K562 (cell line): ENCODE results near the gene ARL8A. TPM values are rescaled to one million over a fixed set of nuclear protein-coding genes. Genes with fewer than 3 reads are reported as not detected.

Source experiments
- ATAC-seq: fragments of 200-7000 bp; cut with Tn5 transposase; 3 replicates; pipeline ENCODE4 v1.9.1; 2020; ENCODE audit warnings: moderate library complexity
- BruUV-seq: library from RNA; stranded (reverse); fragments of 400-500 nt; replicated peaks from 2 replicates; lab custom pipeline; 2021; lab: Mats Ljungman, UMichigan
- CTCF ChIA-PET: fragments of 300-600 bp; formaldehyde crosslinking; extraction: SDS; loops from one replicate; lab custom pipeline; 2021; ENCODE audit warnings: low intra/inter-chr PET ratio; lab: Yijun Ruan, JAX
- POLR2A ChIA-PET: fragments of 300-600, 350-650 bp; sonication (Branson Sonifier 250); formaldehyde crosslinking; extraction: SDS; loops from one replicate; lab custom pipeline; 2021; ENCODE audit warnings: antibody characterized with exemption, inconsistent platforms; lab: Yijun Ruan, JAX
- DNase-seq, 4 experiments: peaks; one replicate each; pipeline versions ENCODE4 v3.0.0 to v3.0.0-alpha.2; 2011 to 2018; ENCODE audit warnings: low spot score in 3 of 4, mixed read lengths in 3 of 4; ENCODE audit errors: extremely low read depth in 1 of 4
- FAIRE-seq: peaks from 2 replicates; lab custom pipeline; 2011; peaks lifted over from hg19 to GRCh38; lab: Jason Lieb, UNC
- H2AFZ ChIP-seq: 2 replicates; pipeline ENCODE4 v1.6.0; 2011; ENCODE audit warnings: low read depth, low read length, control low read depth, inconsistent platforms
- H3K27ac ChIP-seq: fragments of 200-600 bp; 3 replicates; pipeline ENCODE4 v1.8.0; 2011; ENCODE audit warnings: low read depth, mild to moderate bottlenecking, control low read depth, inconsistent platforms, low read length, moderate library complexity, mixed read lengths; ENCODE audit errors: extremely low read depth
- H3K27me3 ChIP-seq, 2 experiments: fragments of 300-600 bp in 1 of 2; 2 replicates in 1 of 2; 3 replicates in 1 of 2; pipeline versions ENCODE4 v1.6.0 to v1.8.0; 2011; ENCODE audit warnings: inconsistent platforms in 2 of 2, low read length in 2 of 2, mild to moderate bottlenecking in 1 of 2, mixed read lengths in 1 of 2, moderate library complexity in 1 of 2; ENCODE audit not compliant: control insufficient read depth in 2 of 2, insufficient read depth in 2 of 2
- H3K36me3 ChIP-seq: fragments of 300-600 bp; 3 replicates; pipeline ENCODE4 v1.8.0; 2011; ENCODE audit warnings: mild to moderate bottlenecking, low read length, inconsistent platforms; ENCODE audit not compliant: control insufficient read depth, insufficient read depth
- H3K4me1 ChIP-seq, 2 experiments: fragments of 200-600 bp in 1 of 2; replicated peaks in 1 of 2; 2 replicates in 1 of 2; 3 replicates in 1 of 2; pipeline versions ENCODE4 v1.5.1 to v1.8.0; 2011; ENCODE audit warnings: inconsistent platforms in 2 of 2, low read length in 2 of 2, mild to moderate bottlenecking in 1 of 2, mixed read lengths in 1 of 2, moderate library complexity in 1 of 2; ENCODE audit not compliant: control insufficient read depth in 2 of 2, insufficient read depth in 2 of 2
- H3K4me2 ChIP-seq: 2 replicates; pipeline ENCODE4 v1.6.1; 2011; ENCODE audit warnings: low read length, control low read depth, inconsistent platforms, mixed read lengths; ENCODE audit not compliant: insufficient read depth
- H3K4me3 ChIP-seq: fragments of 200-600 bp; sonication (generic), shearing (Covaris generic); 2 replicates; pipeline ENCODE4 v1.5.1; 2016; ENCODE audit warnings: control low read depth, inconsistent platforms
- H3K79me2 ChIP-seq: fragments of 200-600 bp; 3 replicates; pipeline ENCODE4 v1.8.0; 2011; ENCODE audit warnings: low read length, inconsistent platforms; ENCODE audit not compliant: control insufficient read depth, insufficient read depth
- H3K9ac ChIP-seq, 2 experiments: 2 replicates each; pipeline versions ENCODE4 v1.6.0 to v1.6.1; 2011; ENCODE audit warnings: low read depth in 2 of 2, low read length in 2 of 2, control low read depth in 1 of 2, inconsistent platforms in 1 of 2, mild to moderate bottlenecking in 1 of 2, mixed read lengths in 1 of 2; ENCODE audit not compliant: insufficient read depth in 1 of 2
- H3K9me1 ChIP-seq: one replicate; pipeline ENCODE4 v1.6.0; 2011; ENCODE audit warnings: inconsistent platforms, mild to moderate bottlenecking, low read length, moderate library complexity; ENCODE audit not compliant: control insufficient read depth, insufficient read depth
- H3K9me3 ChIP-seq: replicated peaks from 2 replicates; pipeline ENCODE4 v1.5.1; 2011; ENCODE audit warnings: low read depth, low read length, inconsistent platforms; ENCODE audit not compliant: control insufficient read depth, insufficient read depth
- H4K20me1 ChIP-seq: replicated peaks from 2 replicates; pipeline ENCODE4 v1.6.1; 2011; ENCODE audit warnings: low read length, inconsistent platforms, mixed read lengths; ENCODE audit not compliant: control insufficient read depth, insufficient read depth
- ARID4B ChIP-seq: sonication (generic); formaldehyde crosslinking; IDR thresholded peaks from 2 replicates; pipeline ENCODE4 v1.8.0; 2022; ENCODE audit warnings: mild to moderate bottlenecking, missing genetic modification reagents
- ATF4 ChIP-seq: fragments of 450-650 bp; formaldehyde crosslinking; IDR thresholded peaks from 2 replicates; pipeline ENCODE4 v1.4.0; 2022; ENCODE audit warnings: mild to moderate bottlenecking, moderate library complexity
- CC2D1A ChIP-seq: fragments of 450-650 bp; IDR thresholded peaks from 2 replicates; pipeline ENCODE4 v1.6.1; 2017; ENCODE audit warnings: mild to moderate bottlenecking
- NFYB ChIP-seq: IDR thresholded peaks from 2 replicates; pipeline ENCODE4 v1.6.1; 2011; ENCODE audit warnings: mild to moderate bottlenecking, moderate library complexity; ENCODE audit not compliant: insufficient read length; ENCODE audit errors: extremely low read depth
- POLR2G ChIP-seq: fragments of 200-400 bp; formaldehyde crosslinking; IDR thresholded peaks from 2 replicates; pipeline ENCODE4 v1.6.1; 2017; ENCODE audit warnings: low read depth, mild to moderate bottlenecking, antibody characterized with exemption, low read length, moderate library complexity
- RBFOX2 ChIP-seq: fragments of 200-400 bp; formaldehyde crosslinking; IDR thresholded peaks from 2 replicates; pipeline ENCODE4 v1.6.1; 2017; ENCODE audit warnings: low read depth, mild to moderate bottlenecking, low read length, moderate library complexity
- RBM17 ChIP-seq: fragments of 200-400 bp; formaldehyde crosslinking; IDR thresholded peaks from 2 replicates; pipeline ENCODE4 v1.6.1; 2017; ENCODE audit warnings: low read depth, mild to moderate bottlenecking, low read length, borderline replicate concordance
- THRB ChIP-seq: fragments of 450-650 bp; formaldehyde crosslinking; conservative IDR thresholded peaks from 2 replicates; pipeline ENCODE4 v1.4.0; 2022; ENCODE audit warnings: mild to moderate bottlenecking, missing genetic modification characterization
- YBX1 ChIP-seq: fragments of 450-650 bp; IDR thresholded peaks from 2 replicates; pipeline ENCODE4 v1.7.1; 2016; ENCODE audit warnings: mild to moderate bottlenecking
- ZNF232 ChIP-seq: sonication (generic); formaldehyde crosslinking; IDR thresholded peaks from 2 replicates; pipeline ENCODE4 v1.8.0; 2022; ENCODE audit warnings: mild to moderate bottlenecking, missing genetic modification reagents
- ZNF551 ChIP-seq: fragments of 250-450 bp; sonication (Bioruptor Pico); IDR thresholded peaks from 2 replicates; pipeline ENCODE4 v1.5.0; 2021; ENCODE audit warnings: mild to moderate bottlenecking, moderate library complexity
- WGBS: fragments of 100-300 bp; shearing (Covaris generic); methylation state at CpG from one replicate; pipeline ENCODE4 v1.1.6; 2016; ENCODE audit warnings: low coverage, mixed read lengths; ENCODE audit not compliant: insufficient coverage; ENCODE audit errors: missing lambda C conversion rate; 5-methylcytosine and 5-hydroxymethylcytosine counted together
- in situ Hi-C: fragments of 300-500 bp; cut with MboI; formaldehyde crosslinking; loops from 4 replicates; pipeline ENCODE4 v1.15.0; 2018; ENCODE audit warnings: inconsistent platforms, mixed read lengths
- intact Hi-C: fragments of 100-400 bp; cut with micrococcal nuclease; formaldehyde crosslinking; loops from 2 replicates; pipeline ENCODE4 v1.14.2; 2022
- polyA plus RNA-seq, 8 experiments: library from polyadenylated mRNA; depleted of rRNA in 4 of 8; stranded (reverse) in 5 of 8; unstranded in 3 of 8; fragments of >200 nt; fragmentation: Nextera tagmentation in 2 of 8; fragmentation: Illumina TruSeq in 1 of 8; extraction: Ambion mirVana in 2 of 8; extraction: Trizol in 1 of 8; gene quantifications; 2 replicates each; pipeline versions ENCODE4 v1.2.1 to v1.2.3, GENCODE V29; 2011 to 2014; ENCODE audit warnings: inconsistent platforms in 1 of 8, missing spikeins in 1 of 8
- total RNA-seq, 7 experiments: library from RNA; depleted of rRNA in 6 of 7; stranded (reverse); fragments of >200 nt in 6 of 7; fragmentation: Illumina TruSeq in 2 of 7; extraction: Trizol in 2 of 7; gene quantifications; 2 replicates each; pipeline versions ENCODE4 v1.2.1 to v1.2.3, GENCODE V29; 2011 to 2021; ENCODE audit warnings: low replicate concordance in 1 of 7

ARL8A gene
- total and polyA plus RNA-seq, 9 of the 15 experiments (the other 6 are each of a cell fraction or from before 2014, with no cell fraction given), result 0.17 to 27.3 (median 15.6) TPM

- TF ChIP-seq THRB (CRISPR knock-in tag) (no peak), NFYB (peak; percentile 28), RBM17 (no peak), CC2D1A (no peak), ZNF551 (CRISPR knock-in tag) (no peak)
- TF ChIP-seq, all 486 proteins: peak for 126
Observed at GRCh38 chr1:202158810-202159533, 14.4 kb upstream of the ARL8A start (continued).

- no peak for FAIRE-seq
- no TSS peak for BruUV-seq
- Histone ChIP-seq H3K9ac (peak overlapping the region; percentile 85 to 89), H3K9me3 (no peaks in the 10 kb centered on the region), H3K4me2 (peak overlapping the region; percentile 90), H3K27me3 (no peaks in the 10 kb centered on the region), H2AFZ (no peak overlapping the region), H3K9me1 (no peaks in the 10 kb centered on the region), H3K4me3 (peak overlapping the region; percentile 57; the same call in 1 of the 2 replicates), H3K27ac (peak overlapping the region; percentile 99; the same call in 2 of the 3 replicates), H4K20me1 (no peaks in the 10 kb centered on the region), H3K36me3 (peaks cover 59% of the 10 kb centered on the region), H3K79me2 (peaks cover 86% of the 10 kb centered on the region), H3K4me1 (peaks cover 60 to 76% of the 10 kb centered on the region in 2 experiments)
- intact Hi-C loops, result loop anchor here (10.0 kb wide), 1 partner anchor 647 kb away; the partner anchor contains the start of gene KDM5B
- WGBS, result 79% methylated on average over 10 of the region's 10 CpGs
- no peak for ATAC-seq
- POLR2A ChIA-PET, result interaction anchor here (4.5 kb wide), 1 partner anchor 14 kb away, joined by 49 read pairs; the partner anchor contains the start of gene ARL8A
- TF ChIP-seq POLR2G (peak; percentile 46; the same call in 1 of the 2 replicates), ATF4 (CRISPR knock-in tag) (no peak), ARID4B (CRISPR knock-in tag) (0 out of 2 replicates have a peak, but pooled peaks have one; percentile 15), YBX1 (no peak), ZNF232 (no peak), RBFOX2 (peak; percentile 57)
- CTCF ChIA-PET, result interaction anchor here (0.7 kb wide), 1 partner anchor 438 kb away, joined by 6 read pairs; no protein-coding TSS in a partner anchor
- DNase-seq, result no peak
- in situ Hi-C loops, result no loop called here
Observed at GRCh38 chr1:202157945-202158344, 13.4 kb upstream of the ARL8A start.
